Neural progenitor cell (in vitro differentiated cells): ENCODE results near the gene WEE2. TPM values are rescaled to one million over a fixed set of nuclear protein-coding genes. Genes with fewer than 3 reads are reported as not detected.
A peak's percentile ranks its signal among the peaks of the same experiment; 100 is the strongest.
"Not testable (repeated sequence)": the region's sequence is repeated elsewhere in the genome, so short reads cannot be mapped to it uniquely, and the experiment has no call there.

Source experiments
- DNase-seq: peaks from one replicate; pipeline ENCODE4 v3.0.0-alpha.2; 2016; ENCODE audit warnings: low spot score
- H2AFZ ChIP-seq: fragments of 200-600 bp; sonication (generic); replicated peaks from 2 replicates; pipeline ENCODE4 v1.6.1; 2016; ENCODE audit warnings: antibody characterized with exemption
- H3F3A ChIP-seq: fragments of 200-600 bp; sonication (generic); 2 replicates; pipeline ENCODE4 v1.6.1; 2016; ENCODE audit warnings: antibody characterized with exemption, low read depth
- H3K27ac ChIP-seq: fragments of 200-600 bp; sonication (generic); 2 replicates; pipeline ENCODE4 v1.5.1; 2016; ENCODE audit warnings: mild to moderate bottlenecking
- H3K27me3 ChIP-seq: fragments of 200-600 bp; sonication (generic); 2 replicates; pipeline ENCODE4 v1.6.1; 2016; ENCODE audit warnings: mild to moderate bottlenecking, moderate library complexity
- H3K36me3 ChIP-seq: fragments of 200-600 bp; sonication (generic); 2 replicates; pipeline ENCODE4 v1.5.1; 2016
- H3K4me1 ChIP-seq: fragments of 200-600 bp; sonication (generic); 2 replicates; pipeline ENCODE4 v1.6.1; 2016; ENCODE audit warnings: mixed run types
- H3K4me2 ChIP-seq: fragments of 200-600 bp; sonication (generic); 2 replicates; pipeline ENCODE4 v1.6.1; 2016
- H3K4me3 ChIP-seq: fragments of 200-600 bp; sonication (generic); 2 replicates; pipeline ENCODE4 v1.5.1; 2016
- H3K79me2 ChIP-seq: fragments of 200-600 bp; sonication (generic); 2 replicates; pipeline ENCODE4 v1.6.1; 2016; ENCODE audit warnings: low read depth
- H3K9ac ChIP-seq: fragments of 200-600 bp; sonication (generic); 2 replicates; pipeline ENCODE4 v1.6.1; 2016
- H3K9me3 ChIP-seq: fragments of 200-600 bp; sonication (generic); 2 replicates; pipeline ENCODE4 v1.5.1; 2016; ENCODE audit warnings: low read depth
- H4K20me1 ChIP-seq: fragments of 200-600 bp; sonication (generic); 2 replicates; pipeline ENCODE4 v1.6.1; 2016; ENCODE audit warnings: low read depth
- H3K27ac Mint-ChIP-seq: 3 replicates; pipeline ENCODE4 v1.8.0; 2021; ENCODE audit warnings: mixed read lengths
- H3K27me3 Mint-ChIP-seq: 2 replicates; pipeline ENCODE4 v1.8.0; 2022; ENCODE audit warnings: low read depth, mild to moderate bottlenecking, inconsistent platforms, moderate library complexity, mixed read lengths; ENCODE audit not compliant: insufficient read depth
- H3K36me3 Mint-ChIP-seq: 3 replicates; pipeline ENCODE4 v1.8.0; 2021; ENCODE audit warnings: mixed read lengths
- H3K4me1 Mint-ChIP-seq: 3 replicates; pipeline ENCODE4 v1.8.0; 2021; ENCODE audit warnings: mixed read lengths
- H3K4me3 Mint-ChIP-seq: 3 replicates; pipeline ENCODE4 v1.8.0; 2021; ENCODE audit warnings: mild to moderate bottlenecking, moderate library complexity, mixed read lengths
- H3K9me3 Mint-ChIP-seq: 3 replicates; pipeline ENCODE4 v1.8.0; 2020; ENCODE audit warnings: mixed read lengths
- EZH2 ChIP-seq: fragments of 200-600 bp; sonication (generic); IDR thresholded peaks from 2 replicates; pipeline ENCODE4 v1.6.1; 2017; ENCODE audit warnings: antibody characterized with exemption, mild to moderate bottlenecking, moderate library complexity
- EZH2phosphoT487 ChIP-seq: fragments of 200-600 bp; sonication (generic); IDR thresholded peaks from 2 replicates; pipeline ENCODE4 v1.6.1; 2017; ENCODE audit warnings: antibody characterized with exemption
- total RNA-seq: library from RNA; depleted of rRNA; stranded (reverse); fragments of >200 nt; gene quantifications from 2 replicates; pipeline ENCODE4 v1.2.3, GENCODE V29; 2015; ENCODE audit warnings: low replicate concordance
- TF ChIP-seq, protein P1 (sequence below): fragments of 200-600 bp; sonication (generic); IDR thresholded peaks from 2 replicates; pipeline ENCODE4 v1.5.1; 2017; ENCODE audit warnings: antibody characterized with exemption, mild to moderate bottlenecking

The WEE2 gene
- total RNA-seq, 1 donor from 2014 or later, result not detected

DNA sequence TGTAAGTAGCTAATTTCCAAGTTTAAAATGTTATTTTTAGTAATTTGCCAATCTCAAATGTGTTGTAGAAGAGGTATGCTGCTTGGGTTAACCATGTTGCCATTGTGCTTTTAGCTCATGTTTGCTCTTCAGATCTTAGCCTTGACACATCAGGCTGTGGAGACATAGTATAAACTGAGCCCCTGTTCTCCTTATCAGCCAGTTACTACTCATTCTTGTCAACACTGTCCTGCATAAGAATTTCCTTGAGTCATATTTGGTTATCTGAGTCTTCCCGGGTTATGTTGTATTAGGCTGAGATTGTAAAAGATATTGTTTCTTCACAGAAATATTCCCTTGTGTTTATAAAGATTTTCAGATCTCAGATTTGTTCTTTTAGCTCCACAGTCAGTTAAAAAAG, 34.1 kb downstream of the WEE2 start:
- no peaks in the 10 kb centered on the region for H3K27me3 ChIP-seq
- H3K9ac ChIP-seq, result no peak overlapping the region
- no peak overlapping the region for H3K4me3 Mint-ChIP-seq
- H3K27ac ChIP-seq, result no peak overlapping the region
- peaks cover 30% of the 10 kb centered on the region for H3K36me3 Mint-ChIP-seq
- no peak for DNase-seq
- H3K4me1 Mint-ChIP-seq, result peaks cover 13% of the 10 kb centered on the region
- TF ChIP-seq EZH2phosphoT487 (no peak), EZH2 (no peak)
- TF ChIP-seq, protein P1, sequence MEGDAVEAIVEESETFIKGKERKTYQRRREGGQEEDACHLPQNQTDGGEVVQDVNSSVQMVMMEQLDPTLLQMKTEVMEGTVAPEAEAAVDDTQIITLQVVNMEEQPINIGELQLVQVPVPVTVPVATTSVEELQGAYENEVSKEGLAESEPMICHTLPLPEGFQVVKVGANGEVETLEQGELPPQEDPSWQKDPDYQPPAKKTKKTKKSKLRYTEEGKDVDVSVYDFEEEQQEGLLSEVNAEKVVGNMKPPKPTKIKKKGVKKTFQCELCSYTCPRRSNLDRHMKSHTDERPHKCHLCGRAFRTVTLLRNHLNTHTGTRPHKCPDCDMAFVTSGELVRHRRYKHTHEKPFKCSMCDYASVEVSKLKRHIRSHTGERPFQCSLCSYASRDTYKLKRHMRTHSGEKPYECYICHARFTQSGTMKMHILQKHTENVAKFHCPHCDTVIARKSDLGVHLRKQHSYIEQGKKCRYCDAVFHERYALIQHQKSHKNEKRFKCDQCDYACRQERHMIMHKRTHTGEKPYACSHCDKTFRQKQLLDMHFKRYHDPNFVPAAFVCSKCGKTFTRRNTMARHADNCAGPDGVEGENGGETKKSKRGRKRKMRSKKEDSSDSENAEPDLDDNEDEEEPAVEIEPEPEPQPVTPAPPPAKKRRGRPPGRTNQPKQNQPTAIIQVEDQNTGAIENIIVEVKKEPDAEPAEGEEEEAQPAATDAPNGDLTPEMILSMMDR, result no peak
- peaks cover 2% of the 10 kb centered on the region for H3K27me3 Mint-ChIP-seq
- no peaks in the 10 kb centered on the region for H4K20me1 ChIP-seq
- H3K9me3 Mint-ChIP-seq, result no peaks in the 10 kb centered on the region
- peaks cover 8% of the 10 kb centered on the region for H3K4me1 ChIP-seq
- H3F3A ChIP-seq, result no peaks in the 10 kb centered on the region
- H3K9me3 ChIP-seq, result no peaks in the 10 kb centered on the region
- H3K36me3 ChIP-seq, result peaks cover 42% of the 10 kb centered on the region
- H3K4me3 ChIP-seq, result no peak overlapping the region
- H3K27ac Mint-ChIP-seq, result no peak overlapping the region
- H2AFZ ChIP-seq, result no peak overlapping the region
- no peak overlapping the region for H3K4me2 ChIP-seq
- peaks cover 45% of the 10 kb centered on the region for H3K79me2 ChIP-seq

- no peaks in the 10 kb centered on the region for H3F3A ChIP-seq
- TF ChIP-seq, protein P1, result no peak
- TF ChIP-seq EZH2phosphoT487, result no peak
- TF ChIP-seq EZH2, result no peak
- no peak overlapping the region for H3K4me3 Mint-ChIP-seq
- H3K27me3 Mint-ChIP-seq, result no peaks in the 10 kb centered on the region
- H3K4me1 ChIP-seq, result peaks cover 6% of the 10 kb centered on the region
- H2AFZ ChIP-seq, result no peak overlapping the region
- peaks cover 55% of the 10 kb centered on the region for H3K36me3 ChIP-seq
- H3K79me2 ChIP-seq, result peaks cover 35% of the 10 kb centered on the region
- H3K9ac ChIP-seq, result no peak overlapping the region
- H3K36me3 Mint-ChIP-seq, result peaks cover 36% of the 10 kb centered on the region
- H3K27ac ChIP-seq, result no peak overlapping the region
- H3K4me2 ChIP-seq, result no peak overlapping the region
- H3K9me3 ChIP-seq, result no peaks in the 10 kb centered on the region
- H3K4me1 Mint-ChIP-seq, result peaks cover 9% of the 10 kb centered on the region
- no peak overlapping the region for H3K27ac Mint-ChIP-seq
- DNase-seq, result no peak
- no peaks in the 10 kb centered on the region for H3K27me3 ChIP-seq
- H3K9me3 Mint-ChIP-seq, result no peaks in the 10 kb centered on the region
- H4K20me1 ChIP-seq, result no peaks in the 10 kb centered on the region
- no peak overlapping the region for H3K4me3 ChIP-seq
These were observed 36.0 kb downstream of the WEE2 start for GRCh38 chr7:141744131-141744530.

DNA sequence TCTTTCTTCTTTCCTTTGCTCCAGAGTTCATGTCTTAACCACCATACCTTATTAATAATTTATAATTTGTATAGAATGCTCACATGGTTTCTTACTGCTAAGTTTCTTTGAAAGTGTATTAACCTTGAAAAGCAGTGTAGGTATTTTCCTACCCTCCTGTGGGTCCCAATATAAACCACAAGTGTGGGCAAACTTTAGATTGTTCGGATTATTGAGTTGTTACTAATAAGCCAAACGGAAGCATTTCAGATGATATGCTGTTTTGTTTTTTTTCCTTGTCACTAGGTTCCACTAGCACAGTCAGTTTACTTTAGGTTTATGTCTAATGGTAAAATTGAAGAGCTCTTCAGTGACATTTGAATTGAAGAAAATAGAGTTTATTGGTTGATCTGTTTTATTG, 40.2 kb downstream of the WEE2 start:
- no peaks in the 10 kb centered on the region for H3F3A ChIP-seq
- no peak overlapping the region for H3K27ac Mint-ChIP-seq
- no peak overlapping the region for H2AFZ ChIP-seq
- no peak overlapping the region for H3K4me3 Mint-ChIP-seq
- no peak overlapping the region for H3K27ac ChIP-seq
- no peaks in the 10 kb centered on the region for H3K4me1 Mint-ChIP-seq
- no peaks in the 10 kb centered on the region for H3K79me2 ChIP-seq
- peaks cover 64% of the 10 kb centered on the region for H3K36me3 Mint-ChIP-seq
- TF ChIP-seq EZH2, result no peak
- TF ChIP-seq EZH2phosphoT487, result no peak
- TF ChIP-seq, protein P1, result no peak
- no peaks in the 10 kb centered on the region for H3K4me1 ChIP-seq
- H4K20me1 ChIP-seq, result no peaks in the 10 kb centered on the region
- H3K27me3 Mint-ChIP-seq, result no peaks in the 10 kb centered on the region
- no peak for DNase-seq
- H3K4me2 ChIP-seq, result no peak overlapping the region
- peaks cover 34% of the 10 kb centered on the region for H3K9me3 Mint-ChIP-seq
- no peak overlapping the region for H3K4me3 ChIP-seq
- H3K27me3 ChIP-seq, result no peaks in the 10 kb centered on the region
- no peak overlapping the region for H3K9ac ChIP-seq
- H3K36me3 ChIP-seq, result peaks cover 83% of the 10 kb centered on the region
- H3K9me3 ChIP-seq, result peaks cover 21% of the 10 kb centered on the region

DNA sequence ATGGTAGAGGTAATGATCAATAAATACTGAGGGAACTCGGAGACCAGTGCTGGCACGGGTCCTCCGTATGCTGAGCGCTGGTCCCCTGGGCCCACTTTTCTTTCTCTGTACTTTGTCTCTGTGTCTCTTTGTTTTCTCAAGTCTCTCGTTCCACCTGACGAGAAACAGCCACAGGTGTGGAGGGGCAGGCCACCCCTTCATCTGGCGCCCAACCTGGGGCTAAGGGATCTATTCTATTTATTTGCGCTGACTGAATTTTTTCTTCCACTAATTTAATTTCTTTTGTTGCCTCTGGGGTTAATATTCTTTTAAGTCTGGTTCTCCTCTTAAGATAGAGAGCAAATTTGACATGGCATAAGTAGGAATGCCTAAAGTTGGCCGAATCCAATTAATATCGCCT, 43.8 kb downstream of the WEE2 start:
- H3K4me1 Mint-ChIP-seq, H3K4me2 ChIP-seq, H4K20me1 ChIP-seq, H3K79me2 ChIP-seq, H2AFZ ChIP-seq, H3K27me3 Mint-ChIP-seq, H3K27me3 ChIP-seq, H3K27ac ChIP-seq, H3F3A ChIP-seq, H3K4me3 ChIP-seq, H3K4me3 Mint-ChIP-seq, H3K27ac Mint-ChIP-seq, H3K4me1 ChIP-seq, H3K9ac ChIP-seq: not testable (repeated sequence)
- H3K9me3 ChIP-seq, result peaks cover 21% of the 10 kb centered on the region
- H3K36me3 Mint-ChIP-seq, result peaks cover 72% of the 10 kb centered on the region
- DNase-seq, result peak; percentile 15
- H3K36me3 ChIP-seq, result peaks cover 53% of the 10 kb centered on the region
- peaks cover 37% of the 10 kb centered on the region for H3K9me3 Mint-ChIP-seq
